ENCODE data around the gene RERE. TPM values are rescaled to one million over a fixed set of nuclear protein-coding genes. Genes with fewer than 3 reads are reported as not detected.

Gene RERE
- polyA plus RNA-seq, 4 donors, result 112 to 163 (median 156) TPM

GRCh38 chr1:8362701-8363101 is 454.7 kb downstream of the RERE start:
- DNase-seq (ENCODE audit: low read depth in 4 of 4, low spot score in 3 of 4), result no peak

GRCh38 chr1:8361198-8361849 is 456.1 kb downstream of the RERE start:
- no peak for DNase-seq (ENCODE audit: low read depth in 4 of 4, low spot score in 3 of 4)

- no peak for DNase-seq (ENCODE audit: low read depth in 4 of 4, low spot score in 3 of 4)
Observed at GRCh38 chr1:8360493-8361197, 456.8 kb downstream of the RERE start.

GRCh38 chr1:8359617-8360481 is 457.6 kb downstream of the RERE start:
- no peak for DNase-seq (ENCODE audit: low read depth in 4 of 4, low spot score in 3 of 4)

- no peak for DNase-seq (ENCODE audit: low read depth in 4 of 4, low spot score in 3 of 4)
Observed at GRCh38 chr1:8358897-8359616, 458.4 kb downstream of the RERE start.

GRCh38 chr1:8358241-8358896 is 459.1 kb downstream of the RERE start:
- no peak for DNase-seq (ENCODE audit: low read depth in 4 of 4, low spot score in 3 of 4)

GRCh38 chr1:8357329-8358101 is 459.9 kb downstream of the RERE start:
- no peak for DNase-seq (ENCODE audit: low read depth in 4 of 4, low spot score in 3 of 4)

- no peak for DNase-seq (ENCODE audit: low read depth in 4 of 4, low spot score in 3 of 4)
Observed at GRCh38 chr1:8356256-8357209, 460.9 kb downstream of the RERE start.

- DNase-seq (ENCODE audit: low read depth in 4 of 4, low spot score in 3 of 4), result no peak
Observed at GRCh38 chr1:8355439-8356255, 461.8 kb downstream of the RERE start.

GRCh38 chr1:8354038-8354437 is 463.4 kb downstream of the RERE start:
- no peak for DNase-seq (ENCODE audit: low read depth in 4 of 4, low spot score in 3 of 4)

- no peak for DNase-seq (ENCODE audit: low read depth in 4 of 4, low spot score in 3 of 4)
Observed at GRCh38 chr1:8352886-8353785, 464.3 kb downstream of the RERE start.

GRCh38 chr1:8352471-8352845 is 465.0 kb downstream of the RERE start:
- no peak for DNase-seq (ENCODE audit: low read depth in 4 of 4, low spot score in 3 of 4)

- DNase-seq (ENCODE audit: low read depth in 4 of 4, low spot score in 3 of 4), result no peak
Observed at GRCh38 chr1:8351693-8352470, 465.6 kb downstream of the RERE start.

GRCh38 chr1:8350914-8351684 is 466.3 kb downstream of the RERE start:
- DNase-seq (ENCODE audit: low read depth in 4 of 4, low spot score in 3 of 4), result no peak

- DNase-seq (ENCODE audit: low read depth in 4 of 4, low spot score in 3 of 4), result no peak
Observed at GRCh38 chr1:8349961-8350360, 467.5 kb downstream of the RERE start.

All from left renal pelvis (tissue), 4 donors.